UCSD-AML1 (cell line): ENCODE measurements around the gene DAPK1.

Experiments
- DNase-seq: peaks from one replicate; lab custom pipeline; 2025; ENCODE audit not compliant: unreplicated experiment; lab: John Stamatoyannopoulos, UW

The DAPK1 gene

GRCh38 chr9:87516926-87517290, 19.2 kb downstream of the DAPK1 start:
- DNase-seq, result no peak

- DNase-seq, result no peak
These were observed 20.1 kb downstream of the DAPK1 start for GRCh38 chr9:87517732-87518131.

GRCh38 chr9:87518702-87519335, 21.2 kb downstream of the DAPK1 start:
- peak; percentile 57 for DNase-seq

GRCh38 chr9:87519461-87519860, 21.8 kb downstream of the DAPK1 start:
- DNase-seq, result no peak

GRCh38 chr9:87520172-87520683, 22.6 kb downstream of the DAPK1 start:
- DNase-seq, result no peak

- DNase-seq, result no peak
These were observed 24.2 kb downstream of the DAPK1 start for GRCh38 chr9:87521834-87522233.

- no peak for DNase-seq
These were observed 26.4 kb downstream of the DAPK1 start for GRCh38 chr9:87524061-87524460.

- DNase-seq, result no peak
These were observed 28.1 kb downstream of the DAPK1 start for GRCh38 chr9:87525546-87526303.

- no peak for DNase-seq
These were observed 29.7 kb downstream of the DAPK1 start for GRCh38 chr9:87527211-87527916.

GRCh38 chr9:87528969-87529368, 31.3 kb downstream of the DAPK1 start:
- no peak for DNase-seq

GRCh38 chr9:87529671-87530070, 32.0 kb downstream of the DAPK1 start:
- DNase-seq, result no peak

- no peak for DNase-seq
These were observed 33.0 kb downstream of the DAPK1 start for GRCh38 chr9:87530716-87531115.

- no peak for DNase-seq
These were observed 34.0 kb downstream of the DAPK1 start for GRCh38 chr9:87531370-87532295.

- no peak for DNase-seq
These were observed 35.6 kb downstream of the DAPK1 start for GRCh38 chr9:87533271-87533670.

GRCh38 chr9:87534036-87534435, 36.4 kb downstream of the DAPK1 start:
- no peak for DNase-seq

GRCh38 chr9:87534957-87535356, 37.3 kb downstream of the DAPK1 start:
- DNase-seq, result no peak

GRCh38 chr9:87535817-87536539, 38.3 kb downstream of the DAPK1 start:
- no peak for DNase-seq

GRCh38 chr9:87537625-87538024, 40.0 kb downstream of the DAPK1 start:
- no peak for DNase-seq

GRCh38 chr9:87540444-87541105, 42.9 kb downstream of the DAPK1 start:
- no peak for DNase-seq

GRCh38 chr9:87541663-87542062, 44.0 kb downstream of the DAPK1 start:
- DNase-seq, result no peak
